PFSK-1 (cell line): ENCODE measurements around the gene IFIT3.

Experiments used
- SIN3A ChIP-seq: IDR thresholded peaks from 2 replicates; pipeline ENCODE4 v1.6.1; 2012; ENCODE audit warnings: mild to moderate bottlenecking, low read length, moderate library complexity, borderline replicate concordance; ENCODE audit not compliant: insufficient read depth
- TAF1 ChIP-seq: IDR thresholded peaks from 2 replicates; pipeline ENCODE4 v1.6.1; 2012; ENCODE audit warnings: low read length, control low read depth, borderline replicate concordance; ENCODE audit not compliant: insufficient read depth
- TF ChIP-seq, protein P1 (sequence below), 2 experiments: IDR thresholded peaks; 2 replicates each; pipeline versions ENCODE4 v1.6.1 to v1.8.0; 2011 to 2012; ENCODE audit warnings: low read depth in 2 of 2, low read length in 2 of 2, control low read depth in 1 of 2, inconsistent platforms in 1 of 2, mild to moderate bottlenecking in 1 of 2, moderate library complexity in 1 of 2; ENCODE audit not compliant: insufficient read depth in 1 of 2

DNA sequence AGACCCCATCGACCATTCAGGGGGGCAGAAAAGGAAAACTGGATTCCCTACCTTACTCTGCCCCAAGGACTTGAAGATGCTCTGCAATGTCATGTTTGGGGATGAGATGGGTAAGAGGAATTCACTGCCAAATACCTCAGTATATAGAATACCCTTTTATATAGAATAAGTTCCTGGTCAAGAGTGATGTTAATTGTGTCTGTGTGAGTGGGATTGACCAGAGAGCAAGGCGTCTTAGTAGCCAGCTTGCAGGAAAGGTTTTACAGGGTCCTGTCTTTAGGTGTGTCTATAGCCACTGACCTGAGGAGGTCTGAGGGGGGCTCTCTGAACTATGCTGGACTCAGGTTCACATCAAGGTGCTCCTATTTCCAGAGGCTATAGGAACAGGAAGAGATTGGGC, 1.4 kb downstream of the IFIT3 start:
- TF ChIP-seq TAF1 (no peak), SIN3A (no peak)
- TF ChIP-seq, protein P1, sequence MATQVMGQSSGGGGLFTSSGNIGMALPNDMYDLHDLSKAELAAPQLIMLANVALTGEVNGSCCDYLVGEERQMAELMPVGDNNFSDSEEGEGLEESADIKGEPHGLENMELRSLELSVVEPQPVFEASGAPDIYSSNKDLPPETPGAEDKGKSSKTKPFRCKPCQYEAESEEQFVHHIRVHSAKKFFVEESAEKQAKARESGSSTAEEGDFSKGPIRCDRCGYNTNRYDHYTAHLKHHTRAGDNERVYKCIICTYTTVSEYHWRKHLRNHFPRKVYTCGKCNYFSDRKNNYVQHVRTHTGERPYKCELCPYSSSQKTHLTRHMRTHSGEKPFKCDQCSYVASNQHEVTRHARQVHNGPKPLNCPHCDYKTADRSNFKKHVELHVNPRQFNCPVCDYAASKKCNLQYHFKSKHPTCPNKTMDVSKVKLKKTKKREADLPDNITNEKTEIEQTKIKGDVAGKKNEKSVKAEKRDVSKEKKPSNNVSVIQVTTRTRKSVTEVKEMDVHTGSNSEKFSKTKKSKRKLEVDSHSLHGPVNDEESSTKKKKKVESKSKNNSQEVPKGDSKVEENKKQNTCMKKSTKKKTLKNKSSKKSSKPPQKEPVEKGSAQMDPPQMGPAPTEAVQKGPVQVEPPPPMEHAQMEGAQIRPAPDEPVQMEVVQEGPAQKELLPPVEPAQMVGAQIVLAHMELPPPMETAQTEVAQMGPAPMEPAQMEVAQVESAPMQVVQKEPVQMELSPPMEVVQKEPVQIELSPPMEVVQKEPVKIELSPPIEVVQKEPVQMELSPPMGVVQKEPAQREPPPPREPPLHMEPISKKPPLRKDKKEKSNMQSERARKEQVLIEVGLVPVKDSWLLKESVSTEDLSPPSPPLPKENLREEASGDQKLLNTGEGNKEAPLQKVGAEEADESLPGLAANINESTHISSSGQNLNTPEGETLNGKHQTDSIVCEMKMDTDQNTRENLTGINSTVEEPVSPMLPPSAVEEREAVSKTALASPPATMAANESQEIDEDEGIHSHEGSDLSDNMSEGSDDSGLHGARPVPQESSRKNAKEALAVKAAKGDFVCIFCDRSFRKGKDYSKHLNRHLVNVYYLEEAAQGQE (IDR thresholded peaks at IDR 0.05; ENCODE audit: insufficient read depth in 1 of 2, low read depth in 2 of 2, low read length in 2 of 2), result no peak
